ENCODE data around the gene IQGAP1.

GRCh38 chr15:90365414-90366055 is 22.5 kb upstream of the IQGAP1 start:
- TF ChIP-seq CTBP1 (IDR thresholded peaks at IDR 0.05; ENCODE audit: borderline replicate concordance) (no peak), ELF4 (IDR thresholded peaks at IDR 0.05) (no peak), NFRKB (IDR thresholded peaks at IDR 0.05) (no peak), HDGF (IDR thresholded peaks at IDR 0.05; ENCODE audit: borderline replicate concordance) (no peak), SUZ12 (IDR thresholded peaks at IDR 0.05) (no peak), BHLHE40 (IDR thresholded peaks at IDR 0.05; ENCODE audit: borderline replicate concordance) (no peak), ARNT (IDR thresholded peaks at IDR 0.05) (no peak), TARDBP (IDR thresholded peaks at IDR 0.05) (no peak)

Measured in HEK293T (cell line).